Stimulated activated CD8-positive, alpha-beta memory T cell treated with anti-CD3 and anti-CD28 coated beads, Interleukin-15, amount 100 ng/mL, for 24 hours (primary cell): Measurements from ENCODE around the gene AOC3.
"Not testable (repeated sequence)": the region's sequence is repeated elsewhere in the genome, so short reads cannot be mapped to it uniquely, and the experiment has no call there.

Source experiments
- DNase-seq: peaks from one replicate; pipeline ENCODE4 v3.0.0-alpha.2; 2020; ENCODE audit warnings: low read depth

Gene AOC3

DNA sequence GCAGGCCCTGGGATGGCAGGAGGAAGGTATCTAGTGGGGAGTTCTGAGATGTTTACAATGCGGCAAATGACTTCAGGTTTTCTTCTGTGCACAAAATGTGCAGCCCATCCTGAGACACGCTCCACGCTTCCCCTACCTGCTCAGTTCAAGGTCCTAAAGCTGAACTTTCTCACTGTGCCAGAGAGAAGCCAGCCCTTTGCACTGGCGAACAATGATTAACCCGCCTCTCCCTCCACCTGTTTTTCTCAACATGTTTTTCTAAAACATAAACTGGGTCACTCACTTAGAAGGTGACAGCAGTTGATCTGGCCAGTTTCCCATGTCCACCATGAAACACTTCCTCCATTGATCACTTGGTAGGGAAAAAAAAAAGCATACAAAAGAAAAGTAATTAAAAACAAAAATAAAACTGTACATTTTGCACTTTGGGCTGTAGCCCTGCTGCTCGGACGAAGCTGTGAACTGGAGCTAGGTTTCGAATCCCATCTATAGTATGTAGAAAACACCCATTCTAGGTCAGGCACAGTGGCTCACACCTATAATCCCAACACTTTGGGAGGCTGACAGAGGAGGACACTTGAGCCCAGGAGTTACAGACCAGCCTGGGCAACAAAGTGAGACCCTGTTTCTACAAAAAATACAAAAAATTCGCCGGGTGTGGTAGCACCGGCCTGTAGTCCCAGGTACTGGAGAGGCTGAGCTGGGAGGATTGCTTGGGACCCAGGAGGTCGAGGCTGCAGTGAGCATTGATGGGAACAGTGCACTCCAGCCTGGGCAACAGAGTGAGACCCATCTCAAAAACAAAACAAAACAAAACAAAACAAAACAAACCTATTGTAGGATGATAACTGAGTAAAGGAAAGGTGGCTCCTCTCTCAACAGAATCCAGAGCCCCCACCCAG, 43.5 kb downstream of the AOC3 start:
- DNase-seq, result no peak

DNA sequence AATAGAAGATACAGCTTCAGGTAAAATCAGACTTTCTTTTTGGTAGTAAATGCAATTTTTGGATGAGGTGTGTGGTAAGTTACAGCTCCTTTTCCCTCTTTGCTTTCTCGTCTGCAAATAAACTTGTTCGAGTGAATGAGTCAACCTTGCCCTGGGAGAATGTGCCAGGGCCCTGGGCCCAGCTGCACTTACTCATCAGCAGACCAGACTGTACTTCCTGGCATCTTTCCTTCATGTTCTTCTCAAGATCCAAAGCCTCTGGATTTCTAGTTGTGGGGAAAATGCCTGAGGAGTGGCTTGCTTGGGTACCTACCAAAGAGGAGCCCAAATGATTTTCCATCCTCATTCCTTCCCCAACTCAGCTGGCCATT, 44.2 kb downstream of the AOC3 start:
- DNase-seq, result no peak

DNA sequence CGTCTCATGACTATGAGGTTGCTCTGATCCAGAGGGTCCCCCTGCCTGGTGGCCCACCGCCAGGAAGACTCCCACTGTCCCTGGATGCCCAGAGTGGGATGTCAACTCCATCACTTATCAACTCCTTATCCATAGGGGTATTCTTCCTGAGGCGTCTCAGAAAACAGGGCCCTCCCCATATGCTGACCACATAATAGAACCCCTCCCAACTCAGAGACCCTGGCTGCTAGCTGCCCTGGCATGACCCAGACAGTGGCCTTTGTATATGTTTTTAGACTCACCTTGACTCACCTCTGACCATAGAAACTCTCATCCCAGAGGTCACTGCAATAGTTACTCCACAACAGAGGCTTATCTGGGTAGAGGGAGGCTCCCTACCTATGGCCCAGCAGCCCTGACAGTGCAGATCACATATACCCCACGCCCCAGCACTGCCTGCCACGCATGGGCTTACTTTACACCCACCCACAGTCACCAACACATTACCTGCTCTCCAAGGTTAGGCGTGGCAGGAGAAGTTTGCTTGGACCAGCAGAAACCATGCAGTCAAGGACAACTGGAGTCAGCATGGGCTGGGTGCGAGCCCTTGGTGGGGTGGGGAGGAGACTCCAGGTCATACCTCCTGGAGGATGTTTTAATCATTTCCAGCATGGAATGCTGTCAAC, 47.3 kb downstream of the AOC3 start:
- no peak for DNase-seq

DNA sequence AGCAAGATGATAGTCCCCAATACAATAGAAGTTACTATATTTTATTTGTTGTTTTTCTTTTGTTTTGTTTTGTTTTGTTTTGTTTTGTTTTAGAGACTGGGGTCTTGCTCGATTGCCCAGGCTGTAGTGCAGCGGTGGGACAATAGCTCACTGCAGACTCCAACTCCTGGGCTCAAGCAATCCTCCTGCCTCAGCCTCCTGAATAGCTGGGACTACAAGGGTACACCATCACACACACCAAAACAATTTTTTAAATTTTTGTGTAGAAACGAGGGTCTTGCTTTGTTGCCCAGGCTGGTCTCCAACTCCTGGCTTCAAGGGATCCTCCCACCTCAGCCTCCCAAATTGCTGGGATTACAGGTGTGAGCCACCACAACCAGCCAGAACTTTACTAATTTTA, 49.0 kb downstream of the AOC3 start:
- not testable (repeated sequence) for DNase-seq

DNA sequence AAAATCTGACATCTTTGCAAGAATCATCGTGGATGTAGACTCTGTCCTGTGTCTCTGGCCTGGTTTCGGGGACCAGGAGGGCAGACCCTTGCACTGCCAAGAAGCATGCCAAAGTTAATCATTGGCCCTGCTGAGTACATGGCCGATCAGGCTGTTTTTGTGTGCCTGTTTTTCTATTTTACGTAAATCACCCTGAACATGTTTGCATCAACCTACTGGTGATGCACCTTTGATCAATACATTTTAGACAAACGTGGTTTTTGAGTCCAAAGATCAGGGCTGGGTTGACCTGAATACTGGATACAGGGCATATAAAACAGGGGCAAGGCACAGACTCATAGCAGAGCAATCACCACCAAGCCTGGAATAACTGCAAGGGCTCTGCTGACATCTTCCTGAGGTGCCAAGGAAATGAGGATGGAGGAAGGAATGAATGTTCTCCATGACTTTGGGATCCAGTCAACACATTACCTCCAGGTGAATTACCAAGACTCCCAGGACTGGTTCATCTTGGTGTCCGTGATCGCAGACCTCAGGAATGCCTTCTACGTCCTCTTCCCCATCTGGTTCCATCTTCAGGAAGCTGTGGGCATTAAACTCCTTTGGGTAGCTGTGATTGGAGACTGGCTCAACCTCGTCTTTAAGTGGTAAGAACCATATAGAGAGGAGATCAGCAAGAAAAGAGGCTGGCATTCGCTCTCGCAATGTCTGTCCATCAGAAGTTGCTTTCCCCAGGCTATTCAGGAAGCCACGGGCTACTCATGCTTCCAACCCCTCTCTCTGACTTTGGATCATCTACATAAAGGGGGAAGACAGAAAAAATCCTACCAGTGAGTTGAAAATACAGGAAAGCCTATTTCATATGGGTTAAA, 49.7 kb downstream of the AOC3 start, which contains the start of gene G6PC1:
G6PC1 (plus strand) TSS at position 340 of the 872 bp plus-strand sequence; CDS start at position 418, 78 bp downstream.
- DNase-seq, result no peak

DNA sequence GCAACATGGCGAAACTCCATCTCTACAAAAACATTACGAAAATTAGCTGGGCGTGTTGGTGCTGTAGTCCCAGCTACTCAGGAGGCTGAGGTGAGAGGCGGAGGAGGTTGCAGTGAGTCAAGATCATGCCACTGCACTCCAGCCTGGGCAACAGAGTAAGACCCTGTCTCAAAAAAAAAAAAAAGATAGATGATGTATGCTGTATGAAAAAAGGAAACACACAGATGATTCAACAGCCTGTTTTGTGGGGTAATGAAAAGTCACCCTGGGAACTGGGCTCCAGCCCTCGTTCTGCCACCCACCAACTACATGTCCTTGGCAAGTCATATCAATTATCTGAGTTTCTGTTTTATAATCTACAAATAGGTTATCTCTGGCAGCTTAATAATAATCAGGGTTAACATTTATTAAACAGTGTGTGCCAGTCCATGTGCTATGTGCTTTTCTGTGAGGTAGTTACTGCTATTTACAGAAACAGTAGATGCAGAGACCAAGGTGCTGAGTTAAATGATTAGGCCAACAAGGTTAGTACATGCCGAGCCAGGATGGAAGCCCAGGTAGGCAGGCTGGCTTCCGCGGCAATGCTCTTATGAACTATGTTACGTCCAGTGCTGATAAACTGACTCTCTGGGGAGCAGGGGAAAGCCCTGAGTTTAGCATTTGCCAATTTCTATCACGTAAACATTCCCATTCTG, 50.7 kb downstream of the AOC3 start:
- DNase-seq, result no peak

DNA sequence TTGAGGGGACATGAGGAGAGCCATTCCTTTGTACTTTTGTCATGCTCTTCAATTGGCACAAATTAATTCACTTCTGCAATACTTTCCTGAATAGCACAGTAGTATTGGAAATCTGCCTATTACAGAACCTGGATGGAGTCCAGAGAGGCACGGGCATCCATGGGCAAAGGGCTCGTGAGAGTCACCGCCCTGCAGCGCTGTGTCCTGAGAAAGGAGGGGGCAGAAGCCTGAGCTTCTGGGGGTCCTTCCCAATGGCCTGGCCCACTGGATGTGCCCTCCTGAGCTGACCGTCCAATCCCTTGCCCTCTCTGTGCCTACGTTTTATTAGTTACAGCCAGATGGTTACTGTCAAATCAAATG, 53.1 kb downstream of the AOC3 start:
- no peak for DNase-seq

DNA sequence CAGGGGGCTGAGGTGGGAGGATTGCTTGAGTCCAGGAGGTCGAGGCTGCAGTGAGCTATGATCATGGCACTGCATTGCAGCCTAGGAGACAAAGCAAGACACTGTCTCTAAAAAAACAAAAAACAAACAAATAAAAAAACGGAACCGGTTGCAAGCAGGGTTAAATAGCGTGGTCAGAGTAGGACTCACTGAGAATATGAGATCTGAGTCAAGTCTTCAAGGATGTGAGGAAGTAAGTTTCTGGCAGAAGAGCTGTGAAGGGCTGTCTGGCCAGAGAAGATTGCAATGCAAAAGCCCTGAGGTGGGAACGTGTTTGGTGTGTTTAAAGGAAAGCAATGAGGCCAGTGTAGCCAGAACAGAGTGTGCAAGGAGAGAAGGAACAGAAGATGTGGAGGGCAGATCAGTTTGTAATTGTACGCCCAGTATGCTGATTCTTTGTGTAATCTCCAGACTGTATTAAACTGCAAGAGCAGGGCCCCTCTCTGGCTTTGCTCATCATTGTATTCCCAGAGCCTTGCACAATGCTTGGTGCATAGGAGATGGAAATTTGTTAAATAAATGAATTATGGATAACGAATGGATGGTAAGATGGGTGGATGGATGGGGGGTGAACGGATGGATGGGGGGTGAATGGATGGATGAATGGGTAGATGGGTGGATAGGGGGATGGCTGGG, 55.9 kb downstream of the AOC3 start:
- no peak for DNase-seq
